Vagina (tissue), 2 donors: ENCODE results near the gene STXBP5. TPM values are rescaled to one million over a fixed set of nuclear protein-coding genes. Genes with fewer than 3 reads are reported as not detected.

Experiments used
- DNase-seq, 2 donors: peaks; one replicate each; pipeline ENCODE4 v3.0.0-alpha.2; 2017; ENCODE audit errors: extremely low spot score in 2 of 2
- H3K27ac ChIP-seq: fragments of 200-600 bp; sonication (generic); one replicate; pipeline ENCODE4 v1.5.1; 2019
- H3K27me3 ChIP-seq: fragments of 200-600 bp; sonication (generic); one replicate; pipeline ENCODE4 v1.5.1; 2019
- H3K36me3 ChIP-seq, 2 donors: fragments of 200-600 bp; sonication (generic); one replicate each; pipeline ENCODE4 v1.5.1; 2017 to 2019
- H3K4me1 ChIP-seq: fragments of 200-600 bp; sonication (generic); one replicate; pipeline ENCODE4 v1.5.1; 2019
- H3K4me3 ChIP-seq, 2 donors: fragments of 200-600 bp; sonication (generic); 1 replicate in 1 of 2; 2 replicates in 1 of 2; pipeline ENCODE4 v1.5.1; 2016 to 2019
- H3K9me3 ChIP-seq: fragments of 200-600 bp; sonication (generic); one replicate; pipeline ENCODE4 v1.5.1; 2019
- CTCF ChIP-seq, 3 experiments: fragments of 450-650 bp in 2 of 3; fragments of 200-600 bp in 1 of 3; sonication (generic) in 1 of 3; IDR thresholded peaks; one replicate each; pipeline ENCODE4 v1.5.1; 2017 to 2019; ENCODE audit warnings: antibody characterized with exemption in 3 of 3, mild to moderate bottlenecking in 2 of 3, moderate library complexity in 2 of 3
- POLR2A ChIP-seq, 2 donors: fragments of 450-650 bp; IDR thresholded peaks; one replicate each; pipeline ENCODE4 v1.6.1; 2017; ENCODE audit warnings: antibody characterized with exemption in 2 of 2, mild to moderate bottlenecking in 2 of 2, moderate library complexity in 2 of 2
- POLR2AphosphoS5 ChIP-seq, 2 donors: sonication (generic); formaldehyde crosslinking; IDR thresholded peaks; one replicate each; pipeline ENCODE4 v1.9.0; 2017; ENCODE audit warnings: antibody characterized with exemption in 2 of 2, mild to moderate bottlenecking in 2 of 2, low read depth in 1 of 2; ENCODE audit not compliant: insufficient read depth in 1 of 2
- intact Hi-C: fragments of 100-400 bp; cut with DNase I; formaldehyde crosslinking; loops from one replicate; pipeline ENCODE4 v1.15.1; 2023
- total RNA-seq: library from RNA; depleted of rRNA; stranded (reverse); fragments of >200 nt; gene quantifications from one replicate; pipeline ENCODE4 v1.2.3, GENCODE V29; 2016

STXBP5 gene
- total RNA-seq, 1 donor from 2014 or later: 33.9 TPM

GRCh38 chr6:147203311-147204059 lies 732 bp upstream of the STXBP5 start:
- H3K4me3 ChIP-seq: peak overlapping the region; percentile 66 to 70

GRCh38 chr6:147204843-147205311 lies 660 bp downstream of the STXBP5 start:
- Histone ChIP-seq H3K9me3 (no peaks in the 10 kb centered on the region), H3K4me1 (peaks cover 7% of the 10 kb centered on the region), H3K4me3 (peak overlapping the region; percentile 66 to 70), H3K36me3 (no peaks in the 10 kb centered on the region), H3K27ac (peak overlapping the region; percentile 96), H3K27me3 (no peaks in the 10 kb centered on the region)
- TF ChIP-seq POLR2AphosphoS5 (IDR thresholded peaks at IDR 0.05; ENCODE audit: insufficient read depth in 1 of 2, low read depth in 1 of 2): no peak
- no peak for TF ChIP-seq POLR2A (IDR thresholded peaks at IDR 0.05)
- DNase-seq: no peak
- intact Hi-C loops: no loop called here

More at GRCh38 chr6:147203311-147204059, 732 bp upstream of the STXBP5 start:
- intact Hi-C loops: no loop called here
- H3K4me1 ChIP-seq: peaks cover 5% of the 10 kb centered on the region
- no peaks in the 10 kb centered on the region for H3K9me3 ChIP-seq
- TF ChIP-seq POLR2A (IDR thresholded peaks at IDR 0.05): peak in 1 of 2 donors; percentile 64
- TF ChIP-seq POLR2AphosphoS5 (IDR thresholded peaks at IDR 0.05; ENCODE audit: insufficient read depth in 1 of 2, low read depth in 1 of 2): no peak
- DNase-seq: no peak
- H3K36me3 ChIP-seq: no peaks in the 10 kb centered on the region
- H3K27me3 ChIP-seq: no peaks in the 10 kb centered on the region
- peak overlapping the region; percentile 96 for H3K27ac ChIP-seq

GRCh38 chr6:147205690-147206600 lies 1.7 kb downstream of the STXBP5 start:
- Histone ChIP-seq H3K27me3 (no peaks in the 10 kb centered on the region), H3K4me1 (peaks cover 7% of the 10 kb centered on the region), H3K9me3 (no peaks in the 10 kb centered on the region), H3K36me3 (no peaks in the 10 kb centered on the region), H3K4me3 (peak overlapping the region; percentile 66 to 70), H3K27ac (peak overlapping the region; percentile 96)
- intact Hi-C loops: no loop called here
- TF ChIP-seq POLR2AphosphoS5 (IDR thresholded peaks at IDR 0.05; ENCODE audit: insufficient read depth in 1 of 2, low read depth in 1 of 2): no peak
- TF ChIP-seq CTCF (IDR thresholded peaks at IDR 0.05): no peak
- TF ChIP-seq POLR2A (IDR thresholded peaks at IDR 0.05): no peak
- no peak for DNase-seq

GRCh38 chr6:147207351-147207750 lies 3.1 kb downstream of the STXBP5 start:
- H3K27ac ChIP-seq: peak overlapping the region; percentile 96
- H3K4me1 ChIP-seq: peaks cover 10% of the 10 kb centered on the region
- intact Hi-C loops: no loop called here
- no peak for TF ChIP-seq CTCF (IDR thresholded peaks at IDR 0.05)
- H3K4me3 ChIP-seq: peak overlapping the region; percentile 12 to 17
- no peaks in the 10 kb centered on the region for H3K27me3 ChIP-seq
- no peak for DNase-seq
- H3K9me3 ChIP-seq: no peaks in the 10 kb centered on the region
- H3K36me3 ChIP-seq: peaks cover 0 to 5% of the 10 kb centered on the region in 2 donors

- no peak for DNase-seq
- no peaks in the 10 kb centered on the region for H3K27me3 ChIP-seq
- H3K4me1 ChIP-seq: peaks cover 12% of the 10 kb centered on the region
- H3K36me3 ChIP-seq: peaks cover 0 to 5% of the 10 kb centered on the region in 2 donors
- H3K27ac ChIP-seq: peak overlapping the region; percentile 96
- intact Hi-C loops: no loop called here
- TF ChIP-seq POLR2AphosphoS5 (IDR thresholded peaks at IDR 0.05; ENCODE audit: insufficient read depth in 1 of 2, low read depth in 1 of 2) (no peak), POLR2A (IDR thresholded peaks at IDR 0.05) (no peak), CTCF (IDR thresholded peaks at IDR 0.05) (no peak)
- H3K4me3 ChIP-seq: peak overlapping the region in 1 of 2 donors; percentile 12
- no peaks in the 10 kb centered on the region for H3K9me3 ChIP-seq
These were observed 3.9 kb downstream of the STXBP5 start for GRCh38 chr6:147207837-147208754.
